ENCODE measurements around the gene MYBPC1.

DNA sequence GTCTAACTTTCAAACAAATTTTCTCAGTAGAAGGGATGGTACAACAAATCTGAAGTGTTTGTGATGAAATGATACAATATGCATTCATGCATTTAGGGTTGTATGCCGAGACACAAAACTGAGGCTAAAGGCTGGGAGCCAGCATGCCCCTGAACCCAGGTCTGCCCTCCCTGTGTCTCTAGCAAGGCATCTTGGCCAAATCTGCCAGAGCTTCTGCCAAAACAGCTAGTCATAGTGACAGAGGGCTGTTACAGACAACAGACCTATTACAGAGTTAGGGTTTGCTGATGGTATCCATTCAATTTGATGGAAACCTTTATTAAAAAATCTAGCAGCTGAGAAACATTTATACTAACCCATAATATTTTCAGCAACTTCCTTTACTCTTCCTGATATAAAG, 91.4 kb downstream of the MYBPC1 start:
- no peak for TF ChIP-seq TARDBP (IDR thresholded peaks at IDR 0.05)
- no peak for TF ChIP-seq SP1 (IDR thresholded peaks at IDR 0.05)
- no peak for TF ChIP-seq FOXM1 (IDR thresholded peaks at IDR 0.05; ENCODE audit: borderline replicate concordance)
- no peak for TF ChIP-seq L3MBTL2 (conservative IDR thresholded peaks at IDR 0.05)

All from HEK293T (cell line).